Measurements from ENCODE around the gene GRIN3B. TPM values are rescaled to one million over a fixed set of nuclear protein-coding genes. Genes with fewer than 3 reads are reported as not detected.
A peak's percentile ranks its signal among the peaks of the same experiment; 100 is the strongest.

The GRIN3B gene
- total RNA-seq, 4 donors from 2014 or later: not detected

DNA sequence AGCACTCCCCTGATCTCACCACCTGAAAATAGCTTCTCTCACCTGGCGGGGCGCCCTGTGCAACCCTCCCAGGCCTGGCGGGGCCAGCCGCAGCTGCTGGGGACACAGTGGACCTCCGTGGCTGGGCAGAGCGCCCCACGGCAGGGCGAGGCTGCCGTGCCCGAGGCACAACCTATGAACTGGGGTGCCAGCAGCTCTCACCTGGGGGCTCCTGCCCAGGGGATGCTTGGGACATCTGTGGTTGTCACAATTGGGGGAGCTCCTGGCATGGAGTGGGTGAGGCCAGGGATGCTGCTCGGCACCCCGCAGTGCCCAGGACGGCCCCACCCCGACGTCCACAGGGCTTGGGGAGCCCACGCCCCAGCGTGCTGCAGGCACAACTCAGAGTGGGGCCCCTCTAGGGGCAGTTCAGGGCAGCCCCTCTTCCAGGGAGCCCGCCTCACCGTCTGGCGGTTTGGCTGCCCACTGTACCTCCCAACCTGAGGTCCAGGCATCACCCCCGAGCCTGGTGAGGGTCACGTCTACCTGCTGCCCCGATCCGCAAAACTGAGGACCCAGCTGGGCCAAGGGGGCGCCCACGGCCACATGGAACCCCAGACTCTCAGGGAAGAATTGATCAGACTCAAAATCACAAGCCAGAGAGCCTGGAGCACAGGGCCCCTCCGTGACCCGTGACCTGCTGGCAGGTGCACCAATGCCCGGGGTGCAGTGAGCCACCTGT is 15.0 kb downstream of the GRIN3B start:
- H3K4me1 ChIP-seq: peaks cover 50 to 57% of the 10 kb centered on the region in 2 donors
- no peaks in the 10 kb centered on the region for H3K9me3 ChIP-seq
- no peaks in the 10 kb centered on the region for H3K27me3 ChIP-seq
- H3K27ac ChIP-seq: no peak overlapping the region
- TF ChIP-seq, protein P1, sequence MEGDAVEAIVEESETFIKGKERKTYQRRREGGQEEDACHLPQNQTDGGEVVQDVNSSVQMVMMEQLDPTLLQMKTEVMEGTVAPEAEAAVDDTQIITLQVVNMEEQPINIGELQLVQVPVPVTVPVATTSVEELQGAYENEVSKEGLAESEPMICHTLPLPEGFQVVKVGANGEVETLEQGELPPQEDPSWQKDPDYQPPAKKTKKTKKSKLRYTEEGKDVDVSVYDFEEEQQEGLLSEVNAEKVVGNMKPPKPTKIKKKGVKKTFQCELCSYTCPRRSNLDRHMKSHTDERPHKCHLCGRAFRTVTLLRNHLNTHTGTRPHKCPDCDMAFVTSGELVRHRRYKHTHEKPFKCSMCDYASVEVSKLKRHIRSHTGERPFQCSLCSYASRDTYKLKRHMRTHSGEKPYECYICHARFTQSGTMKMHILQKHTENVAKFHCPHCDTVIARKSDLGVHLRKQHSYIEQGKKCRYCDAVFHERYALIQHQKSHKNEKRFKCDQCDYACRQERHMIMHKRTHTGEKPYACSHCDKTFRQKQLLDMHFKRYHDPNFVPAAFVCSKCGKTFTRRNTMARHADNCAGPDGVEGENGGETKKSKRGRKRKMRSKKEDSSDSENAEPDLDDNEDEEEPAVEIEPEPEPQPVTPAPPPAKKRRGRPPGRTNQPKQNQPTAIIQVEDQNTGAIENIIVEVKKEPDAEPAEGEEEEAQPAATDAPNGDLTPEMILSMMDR (IDR thresholded peaks at IDR 0.05 in 4 of 5, conservative IDR thresholded peaks at IDR 0.05 in 1 of 5): no peak
- TF ChIP-seq POLR2A (IDR thresholded peaks at IDR 0.05): no peak
- in situ Hi-C loops (cut with MboI; ENCODE audit: low sequenced_read_pairs in 4 of 4) (no loop called here), intact Hi-C loops (cut with DNase I; ENCODE audit: low total_unique reads) (loop anchor here (5.0 kb wide), 1 partner anchor 433 kb away; no protein-coding TSS in a partner anchor)
- ATAC-seq (no peak), DNase-seq (no peak)
- no peak overlapping the region for H3K4me3 ChIP-seq
- H3K36me3 ChIP-seq: peaks cover 0 to 36% of the 10 kb centered on the region in 2 donors

DNA sequence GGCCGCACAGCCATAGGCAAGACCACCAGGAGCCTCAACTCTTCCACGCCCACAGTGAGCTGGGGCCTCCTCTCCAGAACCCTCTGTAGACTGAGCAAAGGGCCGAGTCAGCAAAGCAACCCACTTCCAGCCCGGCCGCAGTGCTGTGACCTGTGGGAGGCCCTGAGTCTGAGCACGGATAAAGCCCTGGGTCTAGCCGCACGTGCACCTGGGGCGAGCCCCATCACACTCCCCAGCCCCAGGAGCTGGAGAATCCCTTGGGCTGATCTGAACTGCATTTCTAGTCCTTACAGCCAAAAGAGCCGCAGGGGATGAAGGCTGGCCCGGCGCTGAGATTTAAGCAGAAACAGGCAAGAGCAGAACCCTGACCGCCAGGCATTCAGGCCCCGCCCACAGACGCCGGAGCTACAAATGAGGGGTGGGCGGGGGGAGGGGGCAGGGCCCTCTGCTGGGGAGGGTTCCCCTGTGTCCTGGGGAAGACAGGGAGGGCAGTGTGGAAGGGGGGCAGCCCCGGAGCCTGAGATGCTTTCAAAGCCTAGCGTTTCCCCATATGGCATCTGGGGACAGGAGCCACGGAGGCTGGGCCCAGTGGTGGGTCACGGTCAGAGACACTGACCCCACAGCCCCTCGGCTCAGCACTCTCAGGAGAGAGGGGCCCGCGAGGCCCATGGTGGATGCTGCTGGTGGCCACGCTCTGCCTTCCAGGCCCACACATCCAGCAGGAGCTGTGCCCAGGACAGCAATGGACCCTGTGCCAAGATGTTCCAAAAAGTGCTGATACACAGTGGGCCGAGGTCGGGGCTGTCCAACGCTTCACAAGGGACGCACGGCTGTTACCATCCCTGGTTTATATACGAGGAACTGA is 15.8 kb downstream of the GRIN3B start:
- Histone ChIP-seq H3K9me3 (no peaks in the 10 kb centered on the region), H3K36me3 (peaks cover 0 to 28% of the 10 kb centered on the region in 2 donors), H3K4me3 (no peak overlapping the region), H3K27me3 (no peaks in the 10 kb centered on the region), H3K27ac (peak overlapping the region; percentile 44 to 57 (median 48)), H3K4me1 (peaks cover 50 to 58% of the 10 kb centered on the region in 2 donors)
- no peak for ATAC-seq
- TF ChIP-seq, protein P1 (IDR thresholded peaks at IDR 0.05 in 4 of 5, conservative IDR thresholded peaks at IDR 0.05 in 1 of 5): no peak
- no peak for TF ChIP-seq POLR2A (IDR thresholded peaks at IDR 0.05)
- in situ Hi-C loops (cut with MboI; ENCODE audit: low sequenced_read_pairs in 4 of 4) (no loop called here), intact Hi-C loops (cut with DNase I; ENCODE audit: low total_unique reads) (loop anchor here (5.0 kb wide), 1 partner anchor 434 kb away; no protein-coding TSS in a partner anchor)
- no peak for DNase-seq

DNA sequence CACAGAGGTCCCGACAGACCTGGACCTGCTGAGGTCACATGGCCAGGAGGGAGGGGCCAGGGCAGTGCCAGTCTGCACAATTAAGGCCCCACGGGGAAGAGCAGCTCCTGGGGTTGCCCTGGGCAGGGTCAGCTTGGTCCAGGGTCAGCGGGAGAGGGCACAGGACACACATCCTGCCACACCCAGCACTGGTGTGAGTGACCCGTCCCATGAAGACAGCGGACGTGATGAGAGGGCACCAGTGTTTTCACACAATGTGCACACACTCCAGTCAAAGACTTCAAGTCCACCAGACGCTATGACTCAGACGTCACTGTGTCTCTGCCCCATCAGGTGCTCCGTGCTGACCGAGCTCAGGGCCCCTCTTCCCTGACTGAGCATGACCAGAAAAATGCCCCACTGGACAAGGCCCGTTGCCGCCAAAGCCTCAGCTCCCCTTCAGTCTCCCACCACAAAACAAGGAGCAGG is 16.5 kb downstream of the GRIN3B start:
- DNase-seq (peak in 1 of 2 donors; percentile 46), ATAC-seq (no peak)
- intact Hi-C loops (cut with DNase I; ENCODE audit: low total_unique reads): loop anchor here (5.0 kb wide), 1 partner anchor 434 kb away; no protein-coding TSS in a partner anchor
- no peaks in the 10 kb centered on the region for H3K9me3 ChIP-seq
- peak overlapping the region in 2 of 4 donors; percentile 20 to 27 for H3K4me3 ChIP-seq
- H3K27ac ChIP-seq: peak overlapping the region; percentile 44 to 57 (median 48)
- in situ Hi-C loops (cut with MboI; ENCODE audit: low sequenced_read_pairs in 4 of 4): no loop called here
- no peaks in the 10 kb centered on the region for H3K27me3 ChIP-seq
- peaks cover 50 to 60% of the 10 kb centered on the region in 2 donors for H3K4me1 ChIP-seq
- H3K36me3 ChIP-seq: peaks cover 0 to 23% of the 10 kb centered on the region in 2 donors
- TF ChIP-seq, protein P1 (IDR thresholded peaks at IDR 0.05 in 4 of 5, conservative IDR thresholded peaks at IDR 0.05 in 1 of 5): no peak
- peak in 1 of 2 donors; percentile 24 for TF ChIP-seq POLR2A (IDR thresholded peaks at IDR 0.05)

DNA sequence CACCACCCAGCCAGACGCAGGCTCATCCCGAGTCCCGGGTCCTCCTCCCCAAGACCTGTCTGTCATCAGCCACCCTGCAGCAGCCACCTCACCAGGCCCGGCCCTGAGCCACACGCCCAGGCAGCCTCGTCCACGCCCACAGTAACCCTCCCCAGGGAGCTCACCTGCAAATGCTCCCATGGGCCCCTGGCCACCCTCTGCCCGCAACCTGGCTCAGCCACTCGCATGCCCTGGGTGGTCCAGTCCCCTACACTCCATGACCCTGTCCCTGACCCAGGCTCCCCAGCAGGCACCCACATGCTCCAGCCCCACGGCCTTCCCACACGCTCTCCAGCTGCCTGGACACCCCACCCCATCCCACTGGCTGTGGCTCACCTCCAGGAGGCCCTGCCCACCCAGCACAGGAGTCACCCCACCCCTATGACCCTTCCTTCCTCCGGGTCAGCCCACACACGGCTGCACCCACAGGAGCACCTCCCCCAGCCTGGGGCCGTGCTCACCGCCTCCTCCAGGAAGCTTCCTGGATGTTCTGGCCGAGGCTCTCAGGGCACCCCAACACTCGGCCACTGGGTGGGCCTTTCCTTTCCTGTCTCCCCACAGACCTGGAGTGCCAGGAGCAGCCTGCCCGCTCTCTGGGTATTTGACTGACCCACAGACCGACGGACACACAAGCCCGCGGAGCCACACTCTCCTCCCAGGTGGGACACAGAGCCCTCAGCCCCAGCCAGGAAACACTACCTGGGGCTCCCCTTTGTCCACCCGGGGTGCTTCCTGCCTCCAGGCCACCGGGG is 17.1 kb downstream of the GRIN3B start:
- intact Hi-C loops (cut with DNase I; ENCODE audit: low total_unique reads) (loop anchor here (5.0 kb wide), 1 partner anchor 435 kb away; no protein-coding TSS in a partner anchor), in situ Hi-C loops (cut with MboI; ENCODE audit: low sequenced_read_pairs in 4 of 4) (no loop called here)
- no peak for TF ChIP-seq POLR2A (IDR thresholded peaks at IDR 0.05)
- TF ChIP-seq, protein P1 (IDR thresholded peaks at IDR 0.05 in 4 of 5, conservative IDR thresholded peaks at IDR 0.05 in 1 of 5): no peak
- H3K27me3 ChIP-seq: no peaks in the 10 kb centered on the region
- peaks cover 50 to 62% of the 10 kb centered on the region in 2 donors for H3K4me1 ChIP-seq
- H3K4me3 ChIP-seq: peak overlapping the region in 3 of 4 donors; percentile 7 to 27 (median 20)
- no peaks in the 10 kb centered on the region for H3K9me3 ChIP-seq
- DNase-seq (no peak), ATAC-seq (no peak)
- H3K27ac ChIP-seq: peak overlapping the region; percentile 37 to 57 (median 48)
- H3K36me3 ChIP-seq: peaks cover 0 to 17% of the 10 kb centered on the region in 2 donors
